CD4-positive, alpha-beta T cell (primary cell): ENCODE measurements around the gene RAP1A. TPM values are rescaled to one million over a fixed set of nuclear protein-coding genes. Genes with fewer than 3 reads are reported as not detected.
A peak's percentile ranks its signal among the peaks of the same experiment; 100 is the strongest.

Source experiments
- ATAC-seq: fragments of 200-7000 bp; cut with Tn5 transposase; one replicate; pipeline ENCODE4 v1.10.0; 2022; ENCODE audit warnings: mild to moderate bottlenecking; ENCODE audit not compliant: poor library complexity
- CTCF ChIA-PET: fragments of 350-600 bp; sonication (Branson Sonifier 250); formaldehyde crosslinking; loops from one replicate; lab custom pipeline; 2021; ENCODE audit warnings: antibody characterized with exemption, inconsistent platforms; lab: Charles Lee
- POLR2A ChIA-PET: fragments of 350-600 bp; sonication (Branson Sonifier 250); formaldehyde crosslinking; loops from one replicate; lab custom pipeline; 2021; ENCODE audit warnings: antibody characterized with exemption, inconsistent platforms; lab: Charles Lee
- DNase-seq, 14 experiments: peaks; one replicate each; pipeline ENCODE4 v3.0.0-alpha.2; 2013 to 2020; ENCODE audit warnings: mixed read lengths in 2 of 14
- H3K27ac ChIP-seq, 2 donors: one replicate each; pipeline versions ENCODE4 v1.5.1 to v1.7.0; 2013; ENCODE audit warnings: low read length in 2 of 2, low read depth in 1 of 2, mild to moderate bottlenecking in 1 of 2
- H3K27me3 ChIP-seq, 2 experiments: 1 replicate in 1 of 2; 2 replicates in 1 of 2; pipeline versions ENCODE4 v1.6.1 to v1.7.0; 2013; ENCODE audit warnings: low read length in 2 of 2, control low read depth in 1 of 2, mild to moderate bottlenecking in 1 of 2, moderate library complexity in 1 of 2; ENCODE audit not compliant: insufficient read depth in 2 of 2, control insufficient read depth in 1 of 2
- H3K36me3 ChIP-seq: one replicate; pipeline ENCODE4 v1.6.1; 2013; ENCODE audit warnings: low read length, control low read depth; ENCODE audit not compliant: insufficient read depth
- H3K4me1 ChIP-seq: one replicate; pipeline ENCODE4 v1.6.1; 2013; ENCODE audit warnings: low read length, control low read depth; ENCODE audit not compliant: insufficient read depth
- H3K4me3 ChIP-seq: one replicate; pipeline ENCODE4 v1.5.1; 2013; ENCODE audit warnings: mild to moderate bottlenecking, low read length, moderate library complexity
- H3K9me3 ChIP-seq, 2 experiments: 1 replicate in 1 of 2; 2 replicates in 1 of 2; pipeline versions ENCODE4 v1.6.1 to v1.7.0; 2013; ENCODE audit warnings: low read length in 2 of 2, mild to moderate bottlenecking in 2 of 2, control low read depth in 1 of 2, moderate library complexity in 1 of 2; ENCODE audit not compliant: control insufficient read depth in 1 of 2, insufficient read depth in 1 of 2
- H3K27ac Mint-ChIP-seq: one replicate; pipeline ENCODE4 v1.8.0; 2020; ENCODE audit warnings: mixed read lengths
- H3K27me3 Mint-ChIP-seq: one replicate; pipeline ENCODE4 v1.8.0; 2021; ENCODE audit warnings: mixed read lengths
- H3K36me3 Mint-ChIP-seq: one replicate; pipeline ENCODE4 v1.8.0; 2021; ENCODE audit warnings: low read depth, mixed read lengths
- H3K4me1 Mint-ChIP-seq: one replicate; pipeline ENCODE4 v1.8.0; 2021; ENCODE audit warnings: low read depth, mixed read lengths
- H3K4me3 Mint-ChIP-seq: one replicate; pipeline ENCODE4 v1.8.0; 2020; ENCODE audit warnings: mild to moderate bottlenecking, mixed read lengths
- H3K9me3 Mint-ChIP-seq: one replicate; pipeline ENCODE4 v1.8.0; 2020; ENCODE audit warnings: mixed read lengths
- CTCF ChIP-seq: fragments of 200-600 bp; IDR thresholded peaks from one replicate; pipeline ENCODE4 v1.8.0; 2022; ENCODE audit warnings: antibody characterized with exemption, mild to moderate bottlenecking
- intact Hi-C, 2 experiments: fragments of 100-400 bp; cut with DNase I in 1 of 2; cut with micrococcal nuclease in 1 of 2; formaldehyde crosslinking; loops; one replicate each; pipeline versions ENCODE4 v1.15.1 to v1.9.0; 2023 to 2025; cut with DNase I, micrococcal nuclease
- total RNA-seq, 174 experiments: library from RNA in 2 of 174; stranded (reverse) in 2 of 174; gene quantifications; one replicate each; pipeline ENCODE4 v1.2.3 and lab custom pipeline; 2021 to 2026

The RAP1A gene
- total RNA-seq, 2 experiments from 2014 or later = 63.8 to 67.1 TPM

GRCh38 chr1:111599781-111600693 is 19.6 kb upstream of the RAP1A start:
- Mint-ChIP-seq H3K4me3 (peak overlapping the region; percentile 34), H3K36me3 (no peaks in the 10 kb centered on the region), H3K9me3 (no peaks in the 10 kb centered on the region), H3K27me3 (no peaks in the 10 kb centered on the region), H3K4me1 (peaks cover 97% of the 10 kb centered on the region), H3K27ac (peak overlapping the region; percentile 57)
- DNase-seq (no peak), ATAC-seq (no peak)
- ChIA-PET POLR2A (interaction anchor here (0.7 to 1.6 kb wide), 2 partner anchors 16 to 21 kb away, joined by 3 to 5 read pairs; no protein-coding TSS in a partner anchor), CTCF (no interaction called here)
- Histone ChIP-seq H3K4me3 (no peak overlapping the region), H3K9me3 (no peaks in the 10 kb centered on the region), H3K27ac (no peak overlapping the region), H3K36me3 (no peaks in the 10 kb centered on the region), H3K27me3 (no peaks in the 10 kb centered on the region), H3K4me1 (peaks cover 91% of the 10 kb centered on the region)
- intact Hi-C loops = loop anchor here in 1 of 2 experiments (5.0 to 10.0 kb wide), 3 partner anchors 45 to 128 kb away; partner anchors contain the start of gene C1orf162
- TF ChIP-seq CTCF = no peak

GRCh38 chr1:111600886-111601386 is 18.7 kb upstream of the RAP1A start:
- Histone ChIP-seq H3K4me3 (no peak overlapping the region), H3K27ac (no peak overlapping the region), H3K9me3 (no peaks in the 10 kb centered on the region), H3K27me3 (no peaks in the 10 kb centered on the region), H3K4me1 (peaks cover 92% of the 10 kb centered on the region), H3K36me3 (no peaks in the 10 kb centered on the region)
- intact Hi-C loops = loop anchor here in 1 of 2 experiments (5.0 kb wide), 1 partner anchor 94 kb away; no protein-coding TSS in a partner anchor
- H3K4me1 Mint-ChIP-seq = peaks cover 97% of the 10 kb centered on the region
- POLR2A ChIA-PET = interaction anchor here (0.8 to 6.4 kb wide), 2 partner anchors 20 to 84 kb away, joined by 3 to 116 read pairs; partner anchors contain the start of gene RAP1A
- no peak for DNase-seq
- no peaks in the 10 kb centered on the region for H3K27me3 Mint-ChIP-seq
- H3K9me3 Mint-ChIP-seq = no peaks in the 10 kb centered on the region
- no peak for ATAC-seq
- H3K36me3 Mint-ChIP-seq = no peaks in the 10 kb centered on the region
- CTCF ChIA-PET = no interaction called here
- no peak for TF ChIP-seq CTCF
- H3K4me3 Mint-ChIP-seq = peak overlapping the region; percentile 1
- H3K27ac Mint-ChIP-seq = peak overlapping the region; percentile 84

- H3K9me3 ChIP-seq = no peaks in the 10 kb centered on the region
- H3K9me3 Mint-ChIP-seq = no peaks in the 10 kb centered on the region
- no peak for DNase-seq
- POLR2A ChIA-PET = interaction anchor here (1.5 to 6.4 kb wide), 3 partner anchors 10 to 94 kb away, joined by 4 to 116 read pairs (median 29); partner anchors contain the start of gene RAP1A
- no peak for TF ChIP-seq CTCF
- no peaks in the 10 kb centered on the region for H3K27me3 Mint-ChIP-seq
- H3K27ac Mint-ChIP-seq = peak overlapping the region; percentile 84
- H3K4me3 ChIP-seq = no peak overlapping the region
- H3K36me3 Mint-ChIP-seq = no peaks in the 10 kb centered on the region
- intact Hi-C loops = loop anchor here in 1 of 2 experiments (5.0 kb wide), 1 partner anchor 95 kb away; no protein-coding TSS in a partner anchor
- H3K4me3 Mint-ChIP-seq = no peak overlapping the region
- CTCF ChIA-PET = interaction anchor here (1.1 to 4.0 kb wide), 4 partner anchors 9 to 94 kb away, joined by 3 to 15 read pairs (median 10); no protein-coding TSS in a partner anchor
- H3K27ac ChIP-seq = peak overlapping the region in 1 of 2 donors; percentile 3
- H3K4me1 ChIP-seq = peaks cover 87% of the 10 kb centered on the region
- H3K27me3 ChIP-seq = no peaks in the 10 kb centered on the region
- H3K4me1 Mint-ChIP-seq = peaks cover 92% of the 10 kb centered on the region
- no peak for ATAC-seq
- H3K36me3 ChIP-seq = no peaks in the 10 kb centered on the region
Measured at GRCh38 chr1:111602302-111602701, 17.3 kb upstream of the RAP1A start.
